GM12878 (cell line): Measurements from ENCODE around the gene PCK2.

Experiments used
- HCFC1 ChIP-seq: fragments of 150-350 bp; IDR thresholded peaks from 2 replicates; pipeline ENCODE4 v1.6.1; 2014; ENCODE audit warnings: low read length
- HDAC6 ChIP-seq: fragments of 200-600 bp; sonication (generic); IDR thresholded peaks from one replicate; pipeline ENCODE4 v1.8.0; 2017; ENCODE audit warnings: antibody characterized with exemption; ENCODE audit not compliant: unreplicated experiment
- SMC3 ChIP-seq: IDR thresholded peaks from 2 replicates; pipeline ENCODE4 v1.6.1; 2011; ENCODE audit warnings: low read length, improper control_type of control experiment, borderline replicate concordance
- TF ChIP-seq, protein P1 (sequence below), 3 experiments: IDR thresholded peaks in 2 of 3; conservative IDR thresholded peaks in 1 of 3; 2 replicates each; pipeline ENCODE4 v1.5.1; 2011; ENCODE audit warnings: low read depth in 3 of 3, low read length in 3 of 3, mild to moderate bottlenecking in 3 of 3, control low read depth in 2 of 3, moderate library complexity in 2 of 3, inconsistent platforms in 1 of 3, mixed read lengths in 1 of 3; ENCODE audit not compliant: control insufficient read depth in 2 of 3, insufficient read depth in 1 of 3; ENCODE audit errors: extremely low read depth in 1 of 3

DNA sequence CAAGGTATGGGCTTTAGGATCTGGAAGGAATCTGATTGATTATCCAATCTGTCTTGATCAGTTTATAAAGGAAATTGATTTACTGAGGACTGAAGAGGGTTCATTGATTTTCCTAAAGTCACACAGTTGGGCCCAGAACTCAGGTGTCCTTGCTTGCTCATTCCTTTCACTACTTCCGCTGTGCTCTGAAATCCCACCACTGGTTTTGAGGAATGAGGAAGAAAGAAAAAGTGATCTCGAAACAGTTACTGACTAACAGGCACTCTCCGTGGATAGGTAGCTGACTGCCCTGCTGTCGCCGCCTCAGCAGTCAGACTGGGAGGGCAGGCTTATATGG is 36.2 kb downstream of the PCK2 start, which contains the start of gene FITM1:
- TF ChIP-seq, protein P1, sequence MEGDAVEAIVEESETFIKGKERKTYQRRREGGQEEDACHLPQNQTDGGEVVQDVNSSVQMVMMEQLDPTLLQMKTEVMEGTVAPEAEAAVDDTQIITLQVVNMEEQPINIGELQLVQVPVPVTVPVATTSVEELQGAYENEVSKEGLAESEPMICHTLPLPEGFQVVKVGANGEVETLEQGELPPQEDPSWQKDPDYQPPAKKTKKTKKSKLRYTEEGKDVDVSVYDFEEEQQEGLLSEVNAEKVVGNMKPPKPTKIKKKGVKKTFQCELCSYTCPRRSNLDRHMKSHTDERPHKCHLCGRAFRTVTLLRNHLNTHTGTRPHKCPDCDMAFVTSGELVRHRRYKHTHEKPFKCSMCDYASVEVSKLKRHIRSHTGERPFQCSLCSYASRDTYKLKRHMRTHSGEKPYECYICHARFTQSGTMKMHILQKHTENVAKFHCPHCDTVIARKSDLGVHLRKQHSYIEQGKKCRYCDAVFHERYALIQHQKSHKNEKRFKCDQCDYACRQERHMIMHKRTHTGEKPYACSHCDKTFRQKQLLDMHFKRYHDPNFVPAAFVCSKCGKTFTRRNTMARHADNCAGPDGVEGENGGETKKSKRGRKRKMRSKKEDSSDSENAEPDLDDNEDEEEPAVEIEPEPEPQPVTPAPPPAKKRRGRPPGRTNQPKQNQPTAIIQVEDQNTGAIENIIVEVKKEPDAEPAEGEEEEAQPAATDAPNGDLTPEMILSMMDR (IDR thresholded peaks at IDR 0.05 in 2 of 3, conservative IDR thresholded peaks at IDR 0.05 in 1 of 3; ENCODE audit: control insufficient read depth in 2 of 3, extremely low read depth in 1 of 3, insufficient read depth in 1 of 3, low read depth in 3 of 3, low read length in 3 of 3): no peak
- TF ChIP-seq HCFC1: no peak
- TF ChIP-seq SMC3: no peak
- no peak for TF ChIP-seq HDAC6
